NCI-H2107 (cell line): ENCODE data around the gene HPSE.
"Not testable (repeated sequence)": the region's sequence is repeated elsewhere in the genome, so short reads cannot be mapped to it uniquely, and the experiment has no call there.

Experiments
- DNase-seq: peaks from one replicate; lab custom pipeline; 2025; lab: John Stamatoyannopoulos, UW

Gene HPSE

GRCh38 chr4:83331956-83332355, 2.7 kb downstream of the HPSE start:
- DNase-seq: no peak

GRCh38 chr4:83329521-83330110, 5.0 kb downstream of the HPSE start:
- no peak for DNase-seq

DNA sequence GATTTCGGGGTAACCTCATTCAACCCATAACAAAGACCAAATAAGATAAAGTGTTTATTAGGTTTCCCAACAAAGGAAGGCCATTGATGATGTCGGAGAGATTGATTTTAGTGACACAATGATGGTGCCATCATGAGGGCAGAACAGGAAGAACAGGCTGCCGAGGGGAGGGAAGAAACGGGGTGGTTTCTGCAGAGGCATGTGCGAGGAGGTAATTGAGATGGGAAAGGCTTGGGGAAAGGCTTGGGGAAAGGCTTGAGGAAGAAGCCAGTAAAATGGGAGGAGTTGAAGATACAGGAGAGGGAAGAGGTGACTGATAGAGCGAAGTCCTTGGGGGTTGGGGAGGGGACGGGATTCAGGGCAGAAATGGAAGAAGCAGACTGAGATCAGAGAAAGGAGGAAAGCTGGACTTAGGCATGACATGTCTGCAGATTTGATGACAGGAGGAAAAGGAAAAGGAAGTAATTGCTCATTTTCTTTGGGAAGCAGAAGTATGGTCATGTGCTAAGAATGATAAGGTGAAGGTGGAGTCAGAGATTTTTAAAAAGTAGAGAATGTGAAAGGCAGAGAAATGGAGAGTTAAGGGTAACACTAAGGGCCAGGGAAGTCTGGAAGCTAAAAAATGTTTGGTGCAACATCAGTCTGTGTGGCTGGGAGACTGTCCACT, 6.0 kb downstream of the HPSE start:
- no peak for DNase-seq

- DNase-seq: no peak
Measured at GRCh38 chr4:83326546-83326945, 8.1 kb downstream of the HPSE start.

DNA sequence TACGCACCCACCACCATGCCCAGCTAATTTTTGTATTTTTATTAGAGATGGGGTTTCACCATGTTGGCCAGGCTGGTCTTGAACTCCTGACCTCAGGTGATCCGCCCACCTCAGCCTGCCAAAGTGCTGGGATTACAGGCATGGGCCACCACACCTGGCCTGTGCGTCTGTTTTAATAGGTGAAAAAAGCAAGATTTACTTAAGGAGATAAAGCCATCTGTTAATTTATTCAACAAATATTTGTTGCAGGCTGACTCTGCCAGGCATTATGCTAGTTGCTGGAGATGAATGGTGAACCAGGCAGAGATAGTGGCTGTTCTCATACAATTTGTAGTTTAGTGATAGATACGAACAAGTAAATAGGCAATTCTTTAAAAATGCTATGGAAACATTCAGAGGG, 9.3 kb downstream of the HPSE start:
- not testable (repeated sequence) for DNase-seq

- DNase-seq: no peak
Measured at GRCh38 chr4:83323136-83323535, 11.5 kb downstream of the HPSE start.

DNA sequence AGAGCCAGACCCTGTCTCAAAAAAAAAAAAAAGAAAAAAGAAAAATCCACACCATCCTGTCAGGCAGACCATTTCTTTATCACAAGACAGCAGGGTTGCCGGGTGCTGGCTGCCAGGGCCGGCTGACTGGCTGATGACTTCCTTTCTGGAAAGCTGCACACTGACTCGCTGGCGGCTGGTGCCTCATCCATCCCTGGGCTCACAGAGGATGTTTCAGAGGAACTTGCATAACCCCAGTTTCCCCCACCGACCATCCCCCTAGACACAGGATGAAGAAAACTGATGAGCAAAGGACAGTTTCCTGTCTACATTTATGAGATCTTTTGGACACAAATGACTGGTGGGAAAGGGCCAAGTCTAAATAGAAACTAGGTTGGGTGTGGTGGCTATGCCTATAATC, 14.1 kb downstream of the HPSE start:
- DNase-seq: no peak

DNA sequence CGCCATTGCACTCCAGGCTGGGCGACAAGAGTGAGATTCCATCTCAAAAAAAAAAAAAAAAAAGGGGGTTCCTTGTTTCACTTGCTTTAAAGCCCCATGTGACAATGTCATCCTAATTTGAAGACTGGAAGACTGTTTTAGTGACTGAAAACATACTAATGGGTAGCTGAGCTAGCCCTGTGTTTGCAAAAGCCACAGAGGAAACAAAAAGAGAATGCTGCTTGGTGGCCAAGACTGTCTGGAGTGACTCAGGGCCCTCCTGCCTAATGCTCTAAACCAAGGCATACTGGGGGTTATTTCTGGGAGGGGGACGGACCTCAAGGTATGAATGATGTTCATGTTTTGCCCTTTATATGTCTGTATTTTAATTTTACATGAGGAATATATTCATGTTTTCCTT, 16.0 kb downstream of the HPSE start:
- DNase-seq: no peak

DNA sequence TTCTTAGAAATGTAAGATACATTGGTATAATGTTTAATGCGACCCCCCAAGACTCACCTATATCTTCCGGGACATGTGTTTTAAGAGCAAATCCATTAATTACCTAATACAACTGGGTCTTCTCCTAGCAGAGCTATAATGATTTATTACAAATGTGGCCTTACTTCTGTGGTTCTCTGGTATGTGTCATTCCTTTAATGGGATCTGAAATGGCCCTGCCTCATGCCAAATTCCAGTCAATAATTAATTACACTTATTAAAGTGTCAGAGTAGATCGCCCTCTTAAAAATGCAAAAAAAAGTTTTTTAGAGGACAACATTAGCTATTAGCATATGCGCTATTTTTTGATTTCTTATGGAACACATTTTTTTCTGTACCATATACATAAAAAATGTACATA, 17.0 kb downstream of the HPSE start:
- DNase-seq: no peak

- DNase-seq: no peak
Measured at GRCh38 chr4:83316459-83317165, 18.0 kb downstream of the HPSE start.

- DNase-seq: no peak
Measured at GRCh38 chr4:83315341-83315870, 19.2 kb downstream of the HPSE start.

GRCh38 chr4:83308672-83309071, 26.0 kb downstream of the HPSE start:
- no peak for DNase-seq

GRCh38 chr4:83307920-83308319, 26.7 kb downstream of the HPSE start:
- no peak for DNase-seq

- no peak for DNase-seq
Measured at GRCh38 chr4:83305187-83305586, 29.5 kb downstream of the HPSE start.

DNA sequence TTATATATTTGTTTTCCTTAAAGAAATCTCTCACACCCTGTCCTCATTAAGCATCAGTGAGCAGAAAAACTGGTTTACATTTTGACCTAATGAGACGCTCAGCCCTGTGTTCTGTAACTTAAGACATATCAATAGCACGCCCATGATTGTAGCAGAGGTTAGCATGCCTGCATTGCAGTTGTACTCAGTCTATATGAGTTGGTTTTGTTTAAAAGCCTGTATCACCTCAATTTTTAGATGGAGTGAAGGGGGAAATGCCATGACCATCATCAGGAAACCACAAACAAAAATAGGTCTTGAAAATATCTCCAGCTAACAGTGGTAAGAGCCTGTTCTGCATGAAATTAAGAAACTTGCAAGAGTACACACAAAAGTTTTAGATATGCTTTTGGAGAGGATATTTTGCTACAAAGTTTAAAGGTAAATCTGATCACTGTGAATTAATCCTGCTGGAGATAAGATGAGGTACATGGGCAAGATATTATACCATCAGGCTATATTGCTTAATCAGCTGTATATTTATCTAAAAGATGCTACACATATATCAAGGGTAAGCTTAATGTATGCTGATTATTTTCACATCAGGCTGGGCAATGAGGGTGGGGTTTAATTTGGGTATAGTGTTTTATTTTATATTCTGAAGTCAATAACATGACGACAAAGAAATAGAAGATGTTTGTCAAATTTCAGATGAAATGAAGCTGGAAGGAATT, 36.9 kb downstream of the HPSE start:
- DNase-seq: no peak

DNA sequence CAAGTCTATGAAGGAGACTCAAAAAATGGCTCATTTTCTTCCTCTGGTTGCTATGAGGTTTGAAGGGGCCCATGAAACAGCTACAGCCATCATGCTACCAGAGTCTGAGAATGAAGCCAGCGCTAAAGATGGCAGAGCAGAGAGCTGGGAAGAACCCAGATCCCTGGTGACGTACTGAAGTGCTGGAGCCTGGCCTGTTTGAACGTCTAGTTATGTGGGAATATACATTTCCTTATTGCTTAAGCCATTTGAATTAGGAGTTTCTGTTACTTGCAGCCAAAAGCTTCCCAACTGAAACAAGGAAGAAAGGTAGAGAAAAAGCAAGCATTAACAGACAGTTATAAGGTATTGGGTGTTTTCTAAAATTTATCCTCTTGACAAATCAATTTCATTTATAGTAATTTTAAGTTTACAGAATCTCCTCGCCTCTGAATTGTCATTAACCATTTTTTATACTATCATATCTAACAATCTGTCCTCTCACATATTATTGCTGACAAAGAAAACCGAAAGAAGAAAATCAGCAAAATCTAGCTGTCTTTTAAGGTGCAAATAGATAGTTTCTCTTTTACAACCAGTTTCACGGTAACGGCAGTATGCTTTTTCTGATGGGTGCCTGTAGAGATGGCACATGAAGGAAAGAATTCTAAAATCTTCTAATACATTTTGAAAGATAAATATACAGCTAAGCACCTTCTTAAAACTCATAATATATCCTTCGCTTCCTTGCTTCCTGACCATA, 41.2 kb downstream of the HPSE start:
- DNase-seq: no peak

GRCh38 chr4:83290059-83290774, 44.4 kb downstream of the HPSE start:
- DNase-seq: not testable (repeated sequence)

DNA sequence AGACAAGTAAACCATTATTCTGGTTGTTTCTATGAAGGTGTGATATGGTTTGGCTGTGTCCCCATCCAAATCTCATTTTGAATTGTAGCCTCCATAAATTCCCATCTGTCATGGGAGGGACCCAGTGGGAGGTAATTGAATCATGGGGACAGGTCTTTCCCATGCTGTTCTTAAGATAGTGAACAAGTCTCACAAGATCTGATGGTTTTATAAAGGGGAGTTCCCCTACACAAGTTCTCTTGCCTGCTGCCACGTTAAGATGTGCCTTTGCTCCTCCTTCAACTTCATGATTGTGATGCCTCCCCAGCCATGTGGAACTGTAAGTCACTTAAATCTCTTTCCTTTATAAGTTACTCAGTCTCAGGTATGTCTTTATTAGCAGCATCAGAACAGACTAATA, 46.3 kb downstream of the HPSE start:
- DNase-seq: not testable (repeated sequence)

DNA sequence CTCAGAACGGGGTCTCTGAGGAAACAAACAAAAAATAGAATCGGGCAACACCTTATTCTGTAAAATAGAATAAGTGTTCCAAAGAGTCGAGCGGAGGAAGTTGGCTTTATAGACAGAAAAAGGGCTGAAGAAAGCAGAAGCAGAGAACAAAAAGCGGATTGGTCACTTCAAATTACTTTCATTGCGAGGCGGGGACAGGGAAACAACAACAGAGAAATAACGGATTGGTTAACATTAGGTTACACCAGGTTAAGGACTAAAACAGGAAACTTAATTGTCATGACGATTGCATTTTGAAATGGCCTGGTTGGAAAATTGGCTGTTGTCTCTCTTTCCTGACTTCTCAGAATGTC, 49.6 kb downstream of the HPSE start:
- DNase-seq: no peak

DNA sequence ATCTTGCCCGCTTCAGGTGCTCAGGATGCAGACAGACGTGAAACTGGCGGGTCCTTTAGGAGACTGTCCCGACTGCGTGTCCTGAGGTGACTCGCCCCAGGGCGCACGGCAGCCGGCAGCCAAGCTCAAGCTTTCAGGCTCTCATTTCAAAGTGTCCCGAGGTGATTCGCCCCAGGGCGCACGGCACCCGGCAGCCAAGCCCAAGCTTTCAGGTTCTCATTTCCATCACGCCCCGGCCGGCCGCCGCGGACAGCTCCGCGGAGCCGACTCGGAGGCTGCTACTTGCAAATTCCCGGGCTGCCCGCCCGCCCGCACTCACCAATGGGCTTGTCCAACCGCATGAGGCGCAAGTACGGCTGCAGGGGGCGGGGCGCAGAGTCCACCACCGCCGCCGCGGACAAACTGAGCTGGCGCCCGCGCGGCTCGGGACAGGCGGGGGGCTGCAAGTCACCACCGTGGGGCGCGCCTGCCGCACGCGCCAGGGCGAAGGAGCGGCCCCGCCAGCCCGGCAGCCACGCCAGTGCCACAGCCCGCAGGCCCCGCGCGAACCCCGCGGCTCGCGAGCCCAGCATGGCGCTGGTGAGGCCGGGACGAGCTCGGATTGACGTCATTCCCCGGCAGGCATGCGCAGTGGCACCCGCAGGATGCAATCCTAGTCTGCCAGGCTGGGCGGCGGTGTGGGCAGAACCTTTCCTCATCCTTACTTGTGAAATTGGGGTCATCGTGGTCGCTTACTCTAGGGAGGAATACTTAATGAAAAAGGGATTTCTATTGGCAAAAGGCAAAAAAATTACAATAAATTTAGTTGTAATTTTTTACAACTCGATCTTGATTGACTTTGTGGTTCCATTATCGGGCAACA, 50.2 kb downstream of the HPSE start, which contains the start of gene COQ2:
TSS of gene COQ2 (minus strand) at position 606 of the 862 bp plus-strand sequence. CDS start at position 572, 34 bp downstream.
- peak; percentile 80 for DNase-seq
